Measurements from ENCODE around the gene MYO5A.
"Not testable (repeated sequence)": the region's sequence is repeated elsewhere in the genome, so short reads cannot be mapped to it uniquely, and the experiment has no call there.

The MYO5A gene

DNA sequence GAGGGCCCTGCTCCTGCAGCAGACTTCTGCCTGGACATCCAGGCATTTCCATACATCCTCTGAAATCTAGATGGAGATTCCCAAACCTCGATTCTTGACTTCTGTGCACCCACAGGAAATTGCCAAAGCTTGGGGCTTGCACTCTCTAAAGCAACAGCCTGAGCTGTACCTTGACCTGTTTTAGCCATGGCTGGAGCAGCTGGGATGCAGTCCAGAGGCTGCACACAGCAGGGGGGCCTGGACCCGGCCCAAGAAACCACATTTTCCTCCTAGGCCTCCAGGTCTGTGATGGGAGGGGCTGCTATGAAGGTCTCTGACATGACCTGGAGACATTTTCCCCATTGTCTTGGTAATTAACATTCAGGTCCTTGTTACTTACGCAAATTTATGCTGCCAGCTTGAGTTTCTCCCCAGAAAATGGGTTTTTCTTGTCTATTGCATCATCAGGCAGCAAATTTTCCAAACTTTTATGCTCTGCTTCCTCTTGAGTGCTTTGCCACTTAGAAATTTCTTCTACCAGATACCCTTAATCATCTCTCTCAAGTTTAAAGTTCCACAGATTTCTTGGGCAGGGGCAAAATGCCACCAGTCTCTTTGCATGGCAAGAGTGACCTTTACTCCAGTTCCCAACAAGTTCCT is 11.8 kb upstream of the MYO5A start:
- no peak for DNase-seq

DNA sequence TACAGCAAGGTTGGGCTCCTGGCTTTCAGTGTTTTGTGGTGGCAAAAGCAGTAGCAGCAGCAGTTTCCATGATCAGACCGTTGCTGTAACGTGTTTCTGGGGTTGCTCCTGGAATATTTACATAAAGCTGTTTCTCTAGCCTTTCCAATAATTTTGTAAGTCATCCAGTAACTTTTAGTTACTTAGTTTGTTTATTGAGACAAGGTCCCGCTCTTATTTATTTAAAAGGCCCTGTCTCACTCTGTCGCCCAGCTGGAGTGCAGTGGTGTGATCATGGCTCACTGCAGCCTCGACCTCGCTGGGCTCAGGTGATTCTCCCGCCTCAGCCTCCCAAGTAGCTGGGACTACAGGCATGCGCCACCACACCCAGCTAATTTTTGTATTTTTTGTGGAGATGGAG is 8.8 kb upstream of the MYO5A start:
- DNase-seq: no peak

GRCh38 chr15:52532427-52532826 is 3.7 kb upstream of the MYO5A start:
- no peak for DNase-seq

DNA sequence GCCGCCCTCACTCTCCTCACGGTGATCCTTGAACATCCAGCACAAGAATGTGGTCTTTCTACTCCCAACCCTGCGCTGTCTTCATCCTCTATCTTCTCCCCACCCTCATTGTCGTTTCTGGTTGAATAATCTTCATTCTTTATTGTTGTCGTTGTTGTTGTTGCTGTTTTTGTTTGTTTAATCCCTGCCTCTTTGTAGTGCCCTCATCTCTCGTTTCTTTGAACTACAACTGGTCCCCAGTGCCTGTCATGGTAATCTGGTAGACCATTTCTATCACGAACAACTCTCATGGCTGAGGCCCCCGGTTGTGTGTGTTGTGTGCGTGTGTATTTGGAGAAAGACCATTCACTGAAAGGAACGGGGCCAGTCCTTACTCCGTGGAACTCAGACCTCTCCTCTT is 1.3 kb upstream of the MYO5A start:
- DNase-seq: no peak

GRCh38 chr15:52529341-52529924 is 753 bp upstream of the MYO5A start:
- peak; percentile 48 for DNase-seq

DNA sequence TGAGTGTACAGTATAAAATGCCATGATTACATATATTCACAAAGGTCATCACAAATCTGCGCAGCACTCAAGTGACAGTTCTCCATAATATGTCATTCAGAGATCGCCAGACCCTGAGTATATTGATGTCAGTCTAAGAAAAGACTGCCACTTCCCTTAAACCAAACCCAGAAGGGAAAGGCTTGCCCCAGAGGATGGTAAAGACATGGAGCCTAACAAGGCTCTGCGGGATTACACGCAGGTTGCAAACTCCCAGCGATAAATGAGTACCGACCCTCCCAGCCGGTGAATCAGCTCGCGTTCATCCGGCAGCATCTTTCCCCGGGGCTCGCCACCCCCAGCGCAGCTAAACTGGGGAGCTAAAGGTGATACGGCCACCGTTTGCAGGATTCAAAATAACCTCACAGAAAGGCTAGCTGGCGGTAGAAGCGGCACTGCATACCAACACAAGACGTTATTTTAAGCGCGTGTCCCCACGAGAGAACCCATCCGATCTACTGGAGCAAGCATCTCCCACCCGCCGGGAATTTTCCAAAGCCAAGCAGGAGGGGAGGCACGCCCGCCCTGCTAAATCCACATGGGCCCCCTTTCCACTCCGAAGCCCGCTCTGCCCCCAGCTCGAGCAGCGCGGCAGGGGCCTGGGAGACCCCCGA is 643 bp downstream of the MYO5A start:
- DNase-seq: peak; percentile 73

DNA sequence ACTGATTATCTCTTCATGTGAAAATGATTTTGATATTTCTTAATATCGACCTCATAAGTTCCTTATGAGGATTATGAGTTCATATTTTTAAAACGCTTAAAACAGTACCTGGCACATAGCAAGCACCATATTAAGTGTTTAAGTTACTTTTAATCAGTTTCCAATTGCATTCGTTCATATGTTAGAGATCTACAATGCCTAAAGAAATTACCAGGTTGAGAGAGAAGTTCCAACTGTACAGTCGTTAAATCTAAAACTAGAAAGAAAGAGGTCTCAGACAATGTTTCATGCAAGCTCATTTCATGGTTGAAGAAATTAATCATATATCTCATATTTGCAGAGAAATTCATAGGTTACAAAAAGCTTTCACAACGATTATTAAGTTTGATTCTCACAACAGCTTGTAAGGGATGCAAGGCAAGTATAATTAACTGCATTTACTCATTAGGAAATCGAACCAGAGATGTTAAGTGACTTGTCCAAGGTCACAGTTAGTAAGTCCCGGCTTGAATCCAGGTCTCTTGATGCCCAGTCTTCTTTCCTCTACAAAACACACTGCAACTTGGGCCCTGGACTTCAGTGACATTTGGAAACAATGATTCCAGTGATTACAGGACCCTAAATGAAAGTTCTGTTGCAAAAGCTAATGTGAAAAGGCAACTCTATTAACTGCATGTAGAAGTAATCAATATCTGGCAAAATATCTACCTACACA is 1.3 kb downstream of the MYO5A start:
- DNase-seq: no peak

GRCh38 chr15:52524223-52525136 is 4.2 kb downstream of the MYO5A start:
- no peak for DNase-seq

DNA sequence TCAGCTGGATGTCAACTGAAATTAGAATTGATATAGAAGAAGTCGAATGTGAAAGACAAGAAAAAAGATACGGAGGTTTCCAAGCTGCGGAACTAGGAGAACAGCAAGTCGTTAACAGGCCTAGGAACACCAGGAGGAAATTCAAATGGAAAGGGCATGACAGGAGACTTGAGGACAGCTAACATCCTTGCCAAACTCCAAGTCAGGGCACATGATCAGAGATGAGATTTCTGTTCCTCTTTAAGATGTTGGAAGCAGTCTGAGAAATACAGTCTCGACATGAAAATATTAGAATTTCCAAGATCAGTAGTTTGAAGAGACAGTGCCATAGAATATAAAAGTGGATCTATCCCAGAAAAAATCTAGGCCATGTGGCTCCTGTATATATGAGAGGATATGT is 5.0 kb downstream of the MYO5A start:
- DNase-seq: no peak

DNA sequence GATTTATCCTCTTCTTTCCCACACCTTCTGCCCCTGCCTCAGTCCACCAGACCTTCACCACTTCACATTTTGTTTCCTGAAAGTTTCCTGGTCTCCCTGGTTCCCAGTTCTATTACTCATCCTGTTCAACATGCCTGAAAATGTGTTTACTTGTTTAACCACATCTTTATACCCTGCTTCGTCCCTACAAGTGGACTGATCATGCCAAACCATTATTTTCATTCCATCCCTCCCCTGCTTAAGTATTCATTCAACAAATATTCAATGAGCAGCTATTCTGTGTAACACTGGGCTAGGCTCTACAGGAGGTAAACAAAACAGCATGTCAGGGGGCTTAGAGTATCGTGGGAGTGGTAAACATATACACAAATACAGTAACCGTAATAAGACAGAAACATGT is 5.5 kb downstream of the MYO5A start:
- no peak for DNase-seq

- DNase-seq: no peak
These were observed 7.0 kb downstream of the MYO5A start for GRCh38 chr15:52521682-52522081.

DNA sequence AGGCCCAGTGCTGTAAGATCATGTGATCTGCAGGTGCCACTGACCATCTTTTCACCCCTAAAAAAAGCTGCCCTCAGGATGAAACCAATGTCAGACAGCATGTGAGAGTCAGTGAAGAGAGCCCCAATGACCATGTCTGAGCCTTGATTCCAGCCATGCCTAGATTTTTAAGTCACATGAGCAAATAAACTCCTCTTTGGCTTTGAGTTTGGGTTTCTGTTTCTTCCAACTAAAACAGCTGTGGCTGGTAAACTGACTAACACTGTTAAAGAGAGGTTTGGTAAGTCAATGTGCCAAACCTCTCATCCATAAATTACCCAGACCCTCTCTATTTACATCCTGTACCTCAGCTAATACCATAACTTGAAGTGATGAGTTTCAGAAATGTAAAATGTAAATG is 8.3 kb downstream of the MYO5A start:
- no peak for DNase-seq

GRCh38 chr15:52518487-52519371 is 10.0 kb downstream of the MYO5A start:
- DNase-seq: no peak

DNA sequence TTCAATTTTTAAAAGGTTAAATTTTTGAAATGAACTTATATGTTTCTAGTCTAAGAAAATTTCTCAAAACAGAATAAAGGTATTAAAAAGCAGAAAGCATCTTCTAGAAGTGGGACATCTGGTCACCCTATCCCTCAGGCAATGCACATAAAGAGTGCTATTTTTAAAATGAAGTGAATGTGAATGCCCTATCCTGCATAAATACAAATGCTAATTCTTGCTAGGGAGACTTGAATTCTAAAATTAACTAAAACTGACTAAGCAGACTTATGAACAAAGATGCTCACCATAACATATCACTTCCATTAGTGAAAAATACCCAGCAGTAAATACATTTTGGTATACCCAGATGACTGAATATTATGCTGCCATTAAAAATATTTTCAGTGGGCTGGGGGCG is 11.7 kb downstream of the MYO5A start:
- DNase-seq: no peak

DNA sequence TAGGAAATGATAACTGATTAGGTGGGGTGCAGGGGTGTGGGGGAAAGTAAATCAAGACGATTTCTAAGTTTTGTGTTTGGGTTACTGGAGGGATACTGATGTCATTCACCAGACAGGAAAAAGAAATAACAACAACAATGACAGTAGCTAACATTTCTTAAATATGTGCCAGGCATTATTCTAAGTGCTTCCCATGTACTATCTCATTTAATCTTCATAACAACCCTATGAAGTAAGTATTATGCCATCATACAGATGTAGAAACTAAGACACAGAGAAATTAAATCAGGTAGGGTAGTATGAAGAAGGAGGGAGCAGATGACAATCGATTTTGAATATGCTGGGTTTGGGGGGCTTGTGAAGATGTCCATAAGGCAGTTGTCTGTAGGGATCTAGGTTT is 13.3 kb downstream of the MYO5A start:
- DNase-seq: no peak

DNA sequence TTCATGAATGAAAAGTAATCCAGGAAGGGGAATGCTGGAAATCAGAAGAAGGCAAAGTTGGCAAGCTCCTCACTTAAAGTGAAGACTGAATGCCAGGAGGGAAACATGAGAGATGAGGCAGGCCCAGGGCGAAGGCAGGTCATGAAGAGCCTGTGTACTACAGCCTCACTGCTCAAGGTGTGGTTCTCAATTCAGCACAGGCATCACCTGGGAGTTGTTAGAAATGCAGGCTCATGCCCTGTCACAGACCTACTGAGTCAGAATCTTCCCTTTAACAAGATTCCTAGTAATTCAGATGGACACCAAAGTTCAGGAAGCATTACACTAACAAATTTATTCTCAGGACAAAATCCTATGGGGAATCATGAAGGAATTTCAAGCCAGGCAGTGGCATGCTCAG is 14.2 kb downstream of the MYO5A start:
- DNase-seq: no peak

DNA sequence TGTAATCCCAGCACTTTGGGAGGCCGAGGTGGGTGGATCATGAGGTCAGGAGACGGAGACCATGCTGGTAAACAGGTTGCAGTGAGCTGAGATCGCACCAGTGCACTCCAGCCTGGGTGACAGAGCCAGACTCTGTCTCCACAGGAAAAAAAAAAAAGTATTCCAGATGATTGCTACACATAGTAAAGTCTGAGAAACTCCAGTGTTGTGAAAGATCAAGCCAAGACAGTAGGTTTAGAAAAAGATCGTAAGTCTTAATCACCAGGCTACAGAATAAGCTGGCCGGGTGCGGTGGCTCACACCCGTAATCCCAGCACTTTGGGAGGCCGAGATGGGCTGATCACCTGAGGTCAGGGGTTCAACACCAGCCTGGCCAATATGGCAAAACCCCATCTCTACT is 15.8 kb downstream of the MYO5A start:
- DNase-seq: not testable (repeated sequence)

DNA sequence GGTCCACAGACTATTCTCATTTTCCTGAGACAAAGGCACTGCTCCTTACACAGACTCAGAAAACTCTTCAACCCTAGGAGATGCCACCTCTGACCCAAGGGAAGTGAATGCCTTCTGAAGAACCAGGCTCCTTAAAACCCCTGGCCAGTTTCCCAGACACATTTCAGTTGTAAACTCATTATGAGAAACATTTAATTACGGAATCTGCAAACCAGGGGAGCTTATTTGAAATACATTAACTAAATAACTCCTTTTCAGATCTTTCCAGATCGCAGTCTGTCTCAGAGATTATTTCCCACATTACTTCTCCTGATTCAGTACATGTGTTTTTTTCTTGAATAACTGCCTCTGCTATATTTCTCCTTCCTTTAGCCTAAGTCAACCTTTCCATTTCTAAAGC is 17.6 kb downstream of the MYO5A start:
- no peak for DNase-seq

DNA sequence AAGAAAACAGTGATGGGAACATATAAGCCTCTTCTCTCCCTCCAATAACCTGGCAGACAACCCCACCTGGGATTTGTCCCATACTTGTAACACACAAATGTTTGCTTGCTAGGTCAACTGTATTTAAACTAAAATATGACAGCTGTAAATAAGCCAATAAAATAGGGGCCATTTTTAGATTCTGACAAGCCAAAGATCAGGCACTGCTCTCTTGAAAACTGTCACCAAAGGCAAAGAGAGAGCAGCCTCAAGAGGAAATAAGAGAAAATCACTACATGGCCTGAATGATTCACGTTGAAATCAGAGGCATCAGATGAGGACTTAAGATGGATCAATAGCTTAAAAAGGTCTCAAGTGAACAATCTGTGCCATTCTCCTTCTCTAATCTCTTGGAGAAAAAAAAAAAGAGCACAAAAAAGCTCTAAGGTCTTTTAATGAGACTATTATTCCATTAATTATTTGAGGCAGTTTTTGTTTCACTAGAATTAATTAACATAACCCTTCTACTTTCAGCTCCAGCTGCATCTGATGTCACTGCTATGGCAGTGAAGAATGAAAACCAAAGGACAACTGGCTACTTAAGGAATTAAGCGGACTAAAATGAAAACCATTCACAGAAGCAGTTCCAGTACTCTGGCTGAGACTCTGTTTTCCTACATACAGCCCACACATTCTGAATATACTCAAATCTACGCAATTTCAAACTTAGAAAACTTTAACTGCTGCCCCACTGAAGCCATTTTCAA is 19.0 kb downstream of the MYO5A start:
- DNase-seq: no peak

GRCh38 chr15:52506549-52506948 is 22.1 kb downstream of the MYO5A start:
- DNase-seq: no peak

DNA sequence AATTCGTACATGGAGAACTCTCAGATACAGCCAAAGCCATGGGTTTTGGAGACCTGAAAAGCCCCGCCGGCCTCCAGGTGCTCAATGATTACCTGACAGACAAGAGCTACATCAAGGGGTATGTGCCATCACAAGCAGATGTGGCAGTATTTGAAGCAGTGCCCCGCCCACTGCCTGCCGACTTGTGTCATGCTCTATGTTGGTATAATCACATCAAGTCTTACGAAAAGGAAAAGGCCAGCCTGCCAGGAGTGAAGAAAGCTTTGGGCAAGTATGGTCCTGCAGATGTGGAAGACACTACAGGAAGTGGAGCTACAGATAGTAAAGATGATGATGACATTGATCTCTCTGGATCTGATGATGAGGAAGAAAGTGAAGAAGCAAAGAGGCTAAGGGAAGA is 23.5 kb downstream of the MYO5A start:
- no peak for DNase-seq

All from stimulated activated CD8-positive, alpha-beta memory T cell treated with anti-CD3 and anti-CD28 coated beads, Interleukin-4, amount 100 ng/mL, for 48 hours (primary cell).